ENCODE results near the gene IRAK1. TPM values are rescaled to one million over a fixed set of nuclear protein-coding genes. Genes with fewer than 3 reads are reported as not detected.

The IRAK1 gene
- total RNA-seq, 2 experiments from 2014 or later = 61.2 to 67.4 TPM

- H3K4me1 ChIP-seq (ENCODE audit: insufficient read depth, low read length) = peaks cover 13% of the 10 kb centered on the region
- intact Hi-C loops (cut with DNase I, micrococcal nuclease) = no loop called here
- H3K27me3 ChIP-seq (ENCODE audit: control insufficient read depth in 1 of 2, insufficient read depth in 2 of 2, low read length in 2 of 2) = no peaks in the 10 kb centered on the region
- POLR2A ChIA-PET = no interaction called here
- H3K4me3 Mint-ChIP-seq = no peak overlapping the region
- no peak for TF ChIP-seq CTCF (IDR thresholded peaks at IDR 0.05)
- H3K4me3 ChIP-seq (ENCODE audit: low read length) = no peak overlapping the region
- peaks cover 11% of the 10 kb centered on the region for H3K4me1 Mint-ChIP-seq (ENCODE audit: low read depth)
- H3K27me3 Mint-ChIP-seq = no peaks in the 10 kb centered on the region
- CTCF ChIA-PET = no interaction called here
- H3K27ac ChIP-seq (ENCODE audit: low read depth in 1 of 2, low read length in 2 of 2) = no peak overlapping the region
- no peaks in the 10 kb centered on the region for H3K36me3 Mint-ChIP-seq (ENCODE audit: low read depth)
- no peaks in the 10 kb centered on the region for H3K9me3 Mint-ChIP-seq
- ATAC-seq (ENCODE audit: poor library complexity) (no peak), DNase-seq (no peak)
- no peak overlapping the region for H3K27ac Mint-ChIP-seq
- H3K9me3 ChIP-seq (ENCODE audit: control insufficient read depth in 1 of 2, insufficient read depth in 1 of 2, low read length in 2 of 2) = no peaks in the 10 kb centered on the region
- no peaks in the 10 kb centered on the region for H3K36me3 ChIP-seq (ENCODE audit: insufficient read depth, low read length)
These were observed 25.7 kb downstream of the IRAK1 start for GRCh38 chrX:153993978-153994377.

- Histone ChIP-seq H3K4me3 (ENCODE audit: low read length) (no peak overlapping the region), H3K27me3 (ENCODE audit: control insufficient read depth in 1 of 2, insufficient read depth in 2 of 2, low read length in 2 of 2) (no peaks in the 10 kb centered on the region), H3K27ac (ENCODE audit: low read depth in 1 of 2, low read length in 2 of 2) (no peak overlapping the region), H3K9me3 (ENCODE audit: control insufficient read depth in 1 of 2, insufficient read depth in 1 of 2, low read length in 2 of 2) (no peaks in the 10 kb centered on the region), H3K36me3 (ENCODE audit: insufficient read depth, low read length) (no peaks in the 10 kb centered on the region), H3K4me1 (ENCODE audit: insufficient read depth, low read length) (peaks cover 13% of the 10 kb centered on the region)
- Mint-ChIP-seq H3K27ac (no peak overlapping the region), H3K4me1 (ENCODE audit: low read depth) (peaks cover 11% of the 10 kb centered on the region), H3K4me3 (no peak overlapping the region), H3K27me3 (no peaks in the 10 kb centered on the region), H3K36me3 (ENCODE audit: low read depth) (no peaks in the 10 kb centered on the region), H3K9me3 (no peaks in the 10 kb centered on the region)
- no peak for TF ChIP-seq CTCF (IDR thresholded peaks at IDR 0.05)
- intact Hi-C loops (cut with DNase I, micrococcal nuclease) = no loop called here
- ChIA-PET CTCF (no interaction called here), POLR2A (no interaction called here)
- DNase-seq (no peak), ATAC-seq (ENCODE audit: poor library complexity) (no peak)
These were observed 26.6 kb downstream of the IRAK1 start for GRCh38 chrX:153993079-153993478.

- TF ChIP-seq CTCF (IDR thresholded peaks at IDR 0.05) = no peak
- no peaks in the 10 kb centered on the region for H3K9me3 Mint-ChIP-seq
- peaks cover 15% of the 10 kb centered on the region for H3K4me1 ChIP-seq (ENCODE audit: insufficient read depth, low read length)
- no peak overlapping the region for H3K27ac ChIP-seq (ENCODE audit: low read depth in 1 of 2, low read length in 2 of 2)
- H3K27me3 Mint-ChIP-seq = no peaks in the 10 kb centered on the region
- no peaks in the 10 kb centered on the region for H3K36me3 Mint-ChIP-seq (ENCODE audit: low read depth)
- ATAC-seq (ENCODE audit: poor library complexity) (no peak), DNase-seq (no peak)
- H3K4me3 ChIP-seq (ENCODE audit: low read length) = no peak overlapping the region
- no peaks in the 10 kb centered on the region for H3K9me3 ChIP-seq (ENCODE audit: control insufficient read depth in 1 of 2, insufficient read depth in 1 of 2, low read length in 2 of 2)
- no peaks in the 10 kb centered on the region for H3K36me3 ChIP-seq (ENCODE audit: insufficient read depth, low read length)
- H3K4me1 Mint-ChIP-seq (ENCODE audit: low read depth) = peaks cover 11% of the 10 kb centered on the region
- H3K27ac Mint-ChIP-seq = no peak overlapping the region
- H3K4me3 Mint-ChIP-seq = no peak overlapping the region
- H3K27me3 ChIP-seq (ENCODE audit: control insufficient read depth in 1 of 2, insufficient read depth in 2 of 2, low read length in 2 of 2) = no peaks in the 10 kb centered on the region
- ChIA-PET POLR2A (interaction anchor here (1.0 kb wide), 1 partner anchor 21 kb away, joined by 3 read pairs; the partner anchor contains the start of gene HCFC1), CTCF (no interaction called here)
- intact Hi-C loops (cut with DNase I, micrococcal nuclease) = no loop called here
These were observed 27.5 kb downstream of the IRAK1 start for GRCh38 chrX:153992180-153992579.
